Measurements from ENCODE around the gene BMP3. TPM values are rescaled to one million over a fixed set of nuclear protein-coding genes. Genes with fewer than 3 reads are reported as not detected.

BMP3 gene
- total and polyA plus RNA-seq, 2 of the 8 experiments (the other 6 are each of a cell fraction or from before 2014, with no cell fraction given), result 0.02 TPM; not detected in 1

DNA sequence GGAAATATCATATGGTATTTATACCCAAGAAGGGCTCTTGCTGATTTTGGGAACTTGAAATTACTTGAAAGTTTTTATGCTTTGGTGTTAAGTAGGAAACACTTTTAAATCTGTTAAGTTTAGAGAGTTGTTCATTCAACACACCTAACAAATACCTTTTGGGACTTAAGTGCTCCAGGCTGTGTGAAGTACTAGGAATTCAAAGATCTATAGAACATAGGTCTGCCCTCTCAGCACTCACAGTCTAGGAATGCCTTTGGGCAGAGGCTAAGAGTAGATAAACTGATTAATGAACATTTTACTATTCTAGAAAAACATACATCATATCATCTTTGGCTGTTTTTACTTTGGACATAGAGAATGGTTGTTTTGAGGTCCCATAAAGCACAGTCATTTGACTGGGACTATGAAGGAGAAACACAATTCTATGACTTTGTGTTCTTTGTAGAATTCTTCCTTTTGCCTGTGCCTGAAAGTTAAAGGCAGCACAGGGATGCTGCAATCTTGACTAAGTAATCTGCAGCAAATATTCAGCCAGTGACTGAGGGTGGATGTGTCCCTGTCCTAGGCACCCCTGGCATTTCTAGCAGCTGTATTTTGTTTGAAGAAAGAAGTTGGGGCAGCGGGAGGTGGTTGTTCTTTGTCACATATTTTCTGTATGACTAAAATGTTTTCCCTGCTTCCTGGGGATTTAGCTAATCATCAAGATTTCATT, 8.3 kb downstream of the BMP3 start:
- H4K20me1 ChIP-seq (replicated peaks in 1 of 2; ENCODE audit: control insufficient read depth in 1 of 2, insufficient read depth in 2 of 2, low read length in 2 of 2), result no peaks in the 10 kb centered on the region
- H2BK5ac ChIP-seq (ENCODE audit: low read depth, low read length), result no peak overlapping the region
- no peak overlapping the region for H2BK20ac ChIP-seq (ENCODE audit: low read length)
- no peak overlapping the region for H2AFZ ChIP-seq (ENCODE audit: low read length)
- H3K4me2 ChIP-seq (ENCODE audit: insufficient read depth in 1 of 2, low read depth in 2 of 2, low read length in 2 of 2), result no peak overlapping the region
- no peak overlapping the region for H3K9ac ChIP-seq (replicated peaks in 1 of 4; ENCODE audit: extremely low read depth in 1 of 4, low read depth in 3 of 4, low read length in 3 of 4)
- DNase-seq (ENCODE audit: low read depth in 1 of 2, low spot score in 2 of 2) (no peak), FAIRE-seq (no peak)
- no peak overlapping the region for H2AK5ac ChIP-seq (ENCODE audit: low read depth, low read length)
- CTCF ChIA-PET (ENCODE audit: partially characterized antibody), result interaction anchor here (0.5 to 6.3 kb wide), 22 partner anchors 8 to 757 kb away, joined by 3 to 73 read pairs (median 4); partner anchors contain the start of gene BMP3
- no peak overlapping the region for H3K14ac ChIP-seq (ENCODE audit: insufficient read length)
- H3K4me1 ChIP-seq (replicated peaks in 1 of 4; ENCODE audit: control insufficient read depth in 3 of 4, insufficient read depth in 4 of 4, low read length in 3 of 4), result peaks cover 0 to 2% (median 0%) of the 10 kb centered on the region in 4 experiments; a peak in 1 of 7 replicates
- H3K4ac ChIP-seq (replicated peaks; ENCODE audit: insufficient read length, low read depth, low read length), result no peak overlapping the region
- H3K27ac ChIP-seq (ENCODE audit: low read depth, low read length), result no peak overlapping the region
- H3K56ac ChIP-seq (replicated peaks; ENCODE audit: insufficient read length, low read depth, low read length), result no peak overlapping the region
- H3K4me3 ChIP-seq (ENCODE audit: extremely low read depth in 1 of 4, insufficient read depth in 2 of 4, low read depth in 3 of 4, low read length in 4 of 4), result no peak overlapping the region
- no peak overlapping the region for H2BK15ac ChIP-seq (ENCODE audit: low read length)
- H3K79me2 ChIP-seq (ENCODE audit: control insufficient read depth in 1 of 2, insufficient read depth in 2 of 2, low read length in 2 of 2), result no peaks in the 10 kb centered on the region
- POLR2A ChIA-PET (ENCODE audit: partially characterized antibody), result no interaction called here
- no peaks in the 10 kb centered on the region for H3K9me3 ChIP-seq (ENCODE audit: insufficient read depth in 2 of 2, low read depth in 1 of 2, low read length in 1 of 2)
- H4K8ac ChIP-seq (ENCODE audit: extremely low read depth, insufficient read depth, low read length), result no peak overlapping the region
- H2BK120ac ChIP-seq (replicated peaks; ENCODE audit: low read depth, low read length), result no peak overlapping the region
- H3K27me3 ChIP-seq (replicated peaks in 1 of 4; ENCODE audit: control insufficient read depth in 3 of 4, extremely low read depth in 1 of 4, insufficient read depth in 3 of 4, low read length in 3 of 4), result no peaks in the 10 kb centered on the region; a peak in 1 of 7 replicates
- H3K23ac ChIP-seq (ENCODE audit: insufficient read length), result no peak overlapping the region
- H2BK12ac ChIP-seq (ENCODE audit: low read depth, low read length), result no peak overlapping the region
- H3K36me3 ChIP-seq (ENCODE audit: control insufficient read depth in 2 of 4, insufficient read depth in 4 of 4, low read length in 3 of 4), result no peaks in the 10 kb centered on the region
- no peak overlapping the region for H3K18ac ChIP-seq (ENCODE audit: extremely low read depth, low read length)
- no peaks in the 10 kb centered on the region for H3K23me2 ChIP-seq (ENCODE audit: low read depth, low read length)
- WGBS, 2 experiments (ENCODE audit: extremely low coverage in 1 of 2, insufficient coverage in 1 of 2, insufficient read length in 1 of 2, insufficient replicate concordance in 2 of 2, low coverage in 1 of 2, low lambda C conversion rate in 2 of 2, missing lambda C conversion rate in 1 of 2), result 90% methylated on average over 1 of the region's 1 CpG; no CpG with 5 or more reads in 1 of the 2 experiments
- no peaks in the 10 kb centered on the region for H3K79me1 ChIP-seq (ENCODE audit: low read depth, low read length)
- H4K91ac ChIP-seq (replicated peaks; ENCODE audit: insufficient read length, low read length), result no peak overlapping the region
- no peak overlapping the region for H4K5ac ChIP-seq (ENCODE audit: insufficient read length, low read depth, low read length)
- TF ChIP-seq CREB1 (IDR thresholded peaks at IDR 0.05), result no peak
- no peak for TF ChIP-seq EP300 (IDR thresholded peaks at IDR 0.05; ENCODE audit: borderline replicate concordance in 1 of 2, low read depth in 2 of 2, low read length in 2 of 2)
- TF ChIP-seq SP2 (IDR thresholded peaks at IDR 0.05; ENCODE audit: low read length), result no peak
- TF ChIP-seq YY1 (IDR thresholded peaks at IDR 0.05; ENCODE audit: low read depth, low read length), result no peak
- no peak for TF ChIP-seq KDM1A (IDR thresholded peaks at IDR 0.05; ENCODE audit: borderline replicate concordance, low read length)
- TF ChIP-seq, protein P1, sequence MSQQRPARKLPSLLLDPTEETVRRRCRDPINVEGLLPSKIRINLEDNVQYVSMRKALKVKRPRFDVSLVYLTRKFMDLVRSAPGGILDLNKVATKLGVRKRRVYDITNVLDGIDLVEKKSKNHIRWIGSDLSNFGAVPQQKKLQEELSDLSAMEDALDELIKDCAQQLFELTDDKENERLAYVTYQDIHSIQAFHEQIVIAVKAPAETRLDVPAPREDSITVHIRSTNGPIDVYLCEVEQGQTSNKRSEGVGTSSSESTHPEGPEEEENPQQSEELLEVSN (IDR thresholded peaks at IDR 0.05), result no peak
- no peak for TF ChIP-seq SUZ12 (IDR thresholded peaks at IDR 0.05; ENCODE audit: low read length)
- no peak for TF ChIP-seq GTF2F1 (IDR thresholded peaks at IDR 0.05; ENCODE audit: borderline replicate concordance, low read depth, low read length)
- no peak for TF ChIP-seq RBBP5 (IDR thresholded peaks at IDR 0.05; ENCODE audit: borderline replicate concordance, low read depth, low read length)
- TF ChIP-seq, protein P2, sequence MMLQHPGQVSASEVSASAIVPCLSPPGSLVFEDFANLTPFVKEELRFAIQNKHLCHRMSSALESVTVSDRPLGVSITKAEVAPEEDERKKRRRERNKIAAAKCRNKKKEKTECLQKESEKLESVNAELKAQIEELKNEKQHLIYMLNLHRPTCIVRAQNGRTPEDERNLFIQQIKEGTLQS (IDR thresholded peaks at IDR 0.05; ENCODE audit: insufficient read depth, low read depth, low read length), result no peak
- no peak for TF ChIP-seq TEAD4 (IDR thresholded peaks at IDR 0.05; ENCODE audit: low read depth, low read length)
- no peak for TF ChIP-seq ZNF274 (IDR thresholded peaks at IDR 0.05; ENCODE audit: borderline replicate concordance, extremely low read depth, low read length)
